A549 (cell line): Measurements from ENCODE around the gene MBD3. TPM values are rescaled to one million over a fixed set of nuclear protein-coding genes. Genes with fewer than 3 reads are reported as not detected.
A peak's percentile ranks its signal among the peaks of the same experiment; 100 is the strongest.

Source experiments
- ATAC-seq, 2 experiments: fragments of 200-7000 bp in 1 of 2; fragments of >200 bp in 1 of 2; cut with Nextera tagmentation in 1 of 2; cut with Tn5 transposase in 1 of 2; 3 replicates each; pipeline versions ENCODE4 v1.8.0 to v1.9.1; 2018 to 2020; ENCODE audit warnings: mild to moderate bottlenecking in 1 of 2, moderate library complexity in 1 of 2
- CTCF ChIA-PET: fragments of 300-600 bp; sonication (Branson Sonifier 250); formaldehyde crosslinking; extraction: SDS; loops from one replicate; lab custom pipeline; 2021; ENCODE audit warnings: antibody characterized with exemption, inconsistent platforms; lab: Yijun Ruan, JAX
- POLR2A ChIA-PET: fragments of 350-600 bp; formaldehyde crosslinking; extraction: SDS; loops from one replicate; lab custom pipeline; 2021; ENCODE audit warnings: antibody characterized with exemption, inconsistent platforms; lab: Yijun Ruan, JAX
- DNase-seq, 2 experiments: peaks; one replicate each; pipeline versions ENCODE4 v3.0.0 to v3.0.0-alpha.2; 2011 to 2016; ENCODE audit warnings: low read depth in 1 of 2, low spot score in 1 of 2
- FAIRE-seq: peaks from 2 replicates; lab custom pipeline; 2011; peaks lifted over from hg19 to GRCh38; lab: Jason Lieb, UNC
- H3K27ac ChIP-seq, 2 experiments: fragments of >200 bp; sonication (Bioruptor Twin); formaldehyde crosslinking; 3 replicates each; pipeline ENCODE4 v1.5.1; 2016 to 2017
- H3K4me1 ChIP-seq: fragments of >200 bp; sonication (Bioruptor Twin); formaldehyde crosslinking; 3 replicates; pipeline ENCODE4 v1.6.1; 2016
- H3K4me2 ChIP-seq: fragments of >200 bp; sonication (Bioruptor Twin); formaldehyde crosslinking; 3 replicates; pipeline ENCODE4 v1.6.1; 2016
- H3K4me3 ChIP-seq: fragments of >200 bp; sonication (Bioruptor Twin); formaldehyde crosslinking; 3 replicates; pipeline ENCODE4 v1.5.1; 2016
- H3K9me3 ChIP-seq: fragments of >200 bp; sonication (Bioruptor Twin); formaldehyde crosslinking; 3 replicates; pipeline ENCODE4 v1.6.1; 2016
- CBX8 ChIP-seq: fragments of 200-600 bp; sonication (generic); IDR thresholded peaks from 2 replicates; pipeline ENCODE4 v1.6.1; 2016
- EHMT2 ChIP-seq: fragments of 200-600 bp; sonication (generic); IDR thresholded peaks from 2 replicates; pipeline ENCODE4 v1.6.1; 2016; ENCODE audit warnings: antibody characterized with exemption, low read depth, mild to moderate bottlenecking, moderate library complexity
- ESRRA ChIP-seq: fragments of 150-350 bp; IDR thresholded peaks from 2 replicates; pipeline ENCODE4 v1.6.1; 2014; ENCODE audit warnings: mild to moderate bottlenecking, low read length, borderline replicate concordance
- FOSL2 ChIP-seq, 2 experiments: fragments of 450-650 bp in 1 of 2; fragments of >200 bp in 1 of 2; sonication (Bioruptor Twin) in 1 of 2; formaldehyde crosslinking; IDR thresholded peaks; 2 replicates each; pipeline versions ENCODE4 v1.5.0 to v1.6.1; 2016 to 2020; ENCODE audit warnings: mild to moderate bottlenecking in 1 of 2, moderate library complexity in 1 of 2
- JUN ChIP-seq, 2 experiments: fragments of >200 bp; sonication (Bioruptor Twin); formaldehyde crosslinking; IDR thresholded peaks; 2 replicates in 1 of 2; 3 replicates in 1 of 2; pipeline ENCODE4 v1.6.1; 2016 to 2017
- KDM5A ChIP-seq: fragments of 200-600 bp; sonication (generic); IDR thresholded peaks from 2 replicates; pipeline ENCODE4 v1.6.1; 2016; ENCODE audit warnings: antibody characterized with exemption, mild to moderate bottlenecking
- MAFK ChIP-seq: fragments of 450-650 bp; IDR thresholded peaks from 2 replicates; pipeline ENCODE4 v1.6.1; 2014; ENCODE audit not compliant: partially characterized antibody
- MYC ChIP-seq: IDR thresholded peaks from 2 replicates; pipeline ENCODE4 v1.6.1; 2012; ENCODE audit warnings: mild to moderate bottlenecking, inconsistent platforms, low read length, improper control_type of control experiment, borderline replicate concordance
- NFE2L2 ChIP-seq: fragments of 150-350 bp; conservative IDR thresholded peaks from 2 replicates; pipeline ENCODE4 v1.6.1; 2014; ENCODE audit warnings: low read length
- NR3C1 ChIP-seq: fragments of >200 bp; sonication (Bioruptor Twin); formaldehyde crosslinking; IDR thresholded peaks from 3 replicates; pipeline ENCODE4 v1.6.1; 2017
- PBX3 ChIP-seq: IDR thresholded peaks from 2 replicates; pipeline ENCODE4 v1.6.1; 2012
- POLR2AphosphoS2 ChIP-seq: conservative IDR thresholded peaks from 2 replicates; pipeline ENCODE4 v1.6.1; 2012; ENCODE audit warnings: low read length, improper control_type of control experiment, inconsistent platforms
- RAD21 ChIP-seq, 2 experiments: fragments of >200 bp in 1 of 2; sonication (Bioruptor Twin) in 1 of 2; formaldehyde crosslinking in 1 of 2; IDR thresholded peaks in 1 of 2; conservative IDR thresholded peaks in 1 of 2; 2 replicates in 1 of 2; 3 replicates in 1 of 2; pipeline ENCODE4 v1.6.1; 2012 to 2018; ENCODE audit warnings: inconsistent platforms in 1 of 2
- RARB ChIP-seq: fragments of 250-450 bp; sonication (Bioruptor Pico); IDR thresholded peaks from 2 replicates; pipeline ENCODE4 v1.8.0; 2021; ENCODE audit warnings: mild to moderate bottlenecking, moderate library complexity
- RCOR1 ChIP-seq: fragments of 150-350 bp; IDR thresholded peaks from 2 replicates; pipeline ENCODE4 v1.6.1; 2014; ENCODE audit warnings: antibody characterized with exemption, low read length, low read depth
- SREBF2 ChIP-seq: fragments of 450-650 bp; IDR thresholded peaks from 2 replicates; pipeline ENCODE4 v1.6.1; 2014; ENCODE audit warnings: mild to moderate bottlenecking, moderate library complexity
- USF2 ChIP-seq: fragments of 450-650 bp; IDR thresholded peaks from 2 replicates; pipeline ENCODE4 v1.6.1; 2014; ENCODE audit warnings: antibody characterized with exemption
- ZSCAN20 ChIP-seq: fragments of 250-450 bp; sonication (Bioruptor Pico); IDR thresholded peaks from 2 replicates; pipeline ENCODE4 v1.8.0; 2022; ENCODE audit warnings: mild to moderate bottlenecking, moderate library complexity
- WGBS: methylation state at CpG from one replicate; pipeline ENCODE4 v1.1.6; 2017; ENCODE audit errors: missing lambda C conversion rate; 5-methylcytosine and 5-hydroxymethylcytosine counted together
- polyA plus RNA-seq, 4 experiments: library from polyadenylated mRNA; depleted of rRNA in 3 of 4; stranded (reverse); fragments of >200 nt; fragmentation: RNase III in 1 of 4; extraction: RNeasy Plus Mini Kit Qiagen cat#74134 plus additional on column Dnase treatment in 1 of 4; gene quantifications; 2 replicates in 3 of 4; 3 replicates in 1 of 4; pipeline ENCODE4 v1.2.3, GENCODE V29; 2011 to 2017
- TF ChIP-seq, protein P1 (sequence below): IDR thresholded peaks from 2 replicates; pipeline ENCODE4 v1.6.1; 2012
- TF ChIP-seq, protein P2 (sequence below): fragments of >200 bp; sonication (Bioruptor Twin); formaldehyde crosslinking; IDR thresholded peaks from 3 replicates; pipeline ENCODE4 v1.6.1; 2016
- TF ChIP-seq, protein P3 (sequence below): fragments of >200 bp; sonication (Bioruptor Twin); formaldehyde crosslinking; IDR thresholded peaks from 3 replicates; pipeline ENCODE4 v1.5.1; 2016
- TF ChIP-seq, protein P4 (sequence below): fragments of 250-450 bp; sonication (Bioruptor Pico); IDR thresholded peaks from 2 replicates; pipeline ENCODE4 v1.5.0; 2021; ENCODE audit warnings: mild to moderate bottlenecking, moderate library complexity, borderline replicate concordance

MBD3 gene
- polyA plus RNA-seq, 2 of the 4 experiments (the other 2 are of a cell fraction), result 22.7 to 41.4 TPM

DNA sequence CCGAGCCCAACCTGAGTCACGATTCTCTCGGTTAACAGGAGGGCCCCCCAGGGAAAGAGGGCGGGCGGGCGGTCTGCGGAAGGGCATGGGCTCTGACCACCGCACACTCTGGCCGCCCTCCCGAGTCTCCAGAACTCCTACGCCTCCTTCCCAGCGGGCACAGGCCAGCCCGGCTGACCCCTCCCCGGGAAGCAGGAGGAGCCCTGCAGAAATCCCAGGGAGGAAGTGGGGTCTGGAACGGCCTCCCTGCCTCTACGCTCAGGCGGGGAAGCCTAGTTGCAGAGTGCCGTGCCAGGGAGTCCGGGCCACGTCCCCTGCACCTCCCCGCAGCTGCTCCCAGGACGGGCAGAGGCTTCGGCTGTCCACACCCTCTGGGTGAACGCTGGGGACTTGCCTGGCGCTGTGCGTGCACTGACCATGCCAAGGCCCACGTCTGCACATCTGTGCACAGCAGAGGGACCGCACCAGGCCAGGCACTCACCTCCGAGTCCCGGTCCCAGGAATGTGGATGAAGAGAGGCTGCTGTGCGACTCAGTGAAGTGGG is 39.0 kb upstream of the MBD3 start:
- POLR2A ChIA-PET, result no interaction called here
- DNase-seq (no peak), FAIRE-seq (no peak), ATAC-seq (peak in 1 of 2 experiments; percentile 26; a peak in 3 of 6 replicates)
- 94% methylated on average over 21 of the region's 31 CpGs for WGBS
- Histone ChIP-seq H3K9me3 (peaks cover 4% of the 10 kb centered on the region; the same call in 1 of the 3 replicates), H3K4me2 (no peak overlapping the region), H3K4me1 (peaks cover 14% of the 10 kb centered on the region), H3K27ac (no peak overlapping the region), H3K4me3 (no peak overlapping the region)
- CTCF ChIA-PET, result interaction anchor here (1.4 kb wide), 1 partner anchor 163 kb away, joined by 4 read pairs; no protein-coding TSS in a partner anchor
- TF ChIP-seq RCOR1 (no peak), PBX3 (no peak)
- TF ChIP-seq, protein P1, sequence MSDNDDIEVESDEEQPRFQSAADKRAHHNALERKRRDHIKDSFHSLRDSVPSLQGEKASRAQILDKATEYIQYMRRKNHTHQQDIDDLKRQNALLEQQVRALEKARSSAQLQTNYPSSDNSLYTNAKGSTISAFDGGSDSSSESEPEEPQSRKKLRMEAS, result no peak

DNA sequence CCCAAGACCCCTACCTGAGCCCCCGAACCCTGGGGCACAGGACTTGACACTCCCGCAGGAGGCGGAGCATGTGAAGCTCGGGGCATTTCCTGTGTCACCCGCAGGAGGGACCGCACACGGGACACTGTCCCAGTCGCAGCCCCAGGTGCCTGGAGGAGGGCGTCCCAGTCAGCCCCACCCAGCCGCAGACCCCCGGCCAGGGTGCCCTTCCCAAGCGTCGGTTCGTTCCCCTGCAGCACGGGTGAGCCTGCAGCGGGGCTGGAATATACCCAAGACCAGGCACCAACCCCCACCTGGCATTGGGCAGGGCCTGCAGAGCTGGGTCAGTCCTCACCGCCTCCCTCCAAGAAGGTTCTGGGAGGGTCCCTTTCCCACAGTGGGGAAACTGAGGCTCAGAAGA is 38.1 kb upstream of the MBD3 start:
- Histone ChIP-seq H3K27ac (no peak overlapping the region), H3K4me2 (no peak overlapping the region), H3K4me1 (peaks cover 14% of the 10 kb centered on the region), H3K9me3 (peaks cover 4% of the 10 kb centered on the region; the same call in 1 of the 3 replicates), H3K4me3 (no peak overlapping the region)
- TF ChIP-seq PBX3, result no peak
- TF ChIP-seq NFE2L2, result no peak
- TF ChIP-seq, protein P2, sequence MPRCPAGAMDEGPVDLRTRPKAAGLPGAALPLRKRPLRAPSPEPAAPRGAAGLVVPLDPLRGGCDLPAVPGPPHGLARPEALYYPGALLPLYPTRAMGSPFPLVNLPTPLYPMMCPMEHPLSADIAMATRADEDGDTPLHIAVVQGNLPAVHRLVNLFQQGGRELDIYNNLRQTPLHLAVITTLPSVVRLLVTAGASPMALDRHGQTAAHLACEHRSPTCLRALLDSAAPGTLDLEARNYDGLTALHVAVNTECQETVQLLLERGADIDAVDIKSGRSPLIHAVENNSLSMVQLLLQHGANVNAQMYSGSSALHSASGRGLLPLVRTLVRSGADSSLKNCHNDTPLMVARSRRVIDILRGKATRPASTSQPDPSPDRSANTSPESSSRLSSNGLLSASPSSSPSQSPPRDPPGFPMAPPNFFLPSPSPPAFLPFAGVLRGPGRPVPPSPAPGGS, result no peak
- TF ChIP-seq POLR2AphosphoS2, result no peak
- ChIA-PET CTCF (interaction anchor here (1.4 kb wide), 1 partner anchor 164 kb away, joined by 4 read pairs; no protein-coding TSS in a partner anchor), POLR2A (no interaction called here)
- FAIRE-seq (no peak), DNase-seq (no peak), ATAC-seq (no peak)
- WGBS, result no CpG with 5 or more reads among the region's 17 CpGs

DNA sequence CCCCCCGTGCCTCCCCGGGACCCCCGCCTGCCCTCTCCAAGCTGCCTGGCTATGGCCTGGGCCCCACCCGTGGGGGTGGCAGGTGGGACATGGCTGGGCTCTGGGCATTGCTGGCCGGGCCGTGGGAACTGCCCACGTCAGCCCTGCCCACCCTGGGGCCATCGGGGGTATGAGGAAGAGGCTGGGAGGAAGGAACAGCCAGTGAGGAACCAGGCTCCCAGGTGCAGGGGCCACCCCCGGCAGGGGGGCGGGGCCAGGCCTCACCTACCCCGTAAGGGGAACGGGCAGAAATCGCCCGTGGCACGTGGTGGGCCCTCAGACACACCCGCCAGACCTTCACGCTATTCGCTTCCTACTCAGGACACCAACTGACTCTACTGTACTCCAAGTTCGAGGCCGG is 37.3 kb upstream of the MBD3 start:
- Histone ChIP-seq H3K4me2 (no peak overlapping the region), H3K27ac (no peak overlapping the region), H3K4me3 (no peak overlapping the region), H3K4me1 (peaks cover 14% of the 10 kb centered on the region), H3K9me3 (peaks cover 2% of the 10 kb centered on the region; the same call in 1 of the 3 replicates)
- 92% methylated on average over 6 of the region's 20 CpGs for WGBS
- ChIA-PET CTCF (interaction anchor here (1.4 kb wide), 1 partner anchor 165 kb away, joined by 4 read pairs; no protein-coding TSS in a partner anchor), POLR2A (no interaction called here)
- DNase-seq, result no peak
- no peak for TF ChIP-seq ZSCAN20
- TF ChIP-seq MAFK, result no peak
- no peak for TF ChIP-seq ESRRA
- no peak for TF ChIP-seq FOSL2 (IDR thresholded peaks at IDR 0.05)
- TF ChIP-seq FOSL2 (CRISPR knock-in tag; IDR thresholded peaks at IDR 0.05), result no peak
- no peak for TF ChIP-seq EHMT2
- no peak for TF ChIP-seq JUN (IDR thresholded peaks at IDR 0.05)
- TF ChIP-seq, protein P3, sequence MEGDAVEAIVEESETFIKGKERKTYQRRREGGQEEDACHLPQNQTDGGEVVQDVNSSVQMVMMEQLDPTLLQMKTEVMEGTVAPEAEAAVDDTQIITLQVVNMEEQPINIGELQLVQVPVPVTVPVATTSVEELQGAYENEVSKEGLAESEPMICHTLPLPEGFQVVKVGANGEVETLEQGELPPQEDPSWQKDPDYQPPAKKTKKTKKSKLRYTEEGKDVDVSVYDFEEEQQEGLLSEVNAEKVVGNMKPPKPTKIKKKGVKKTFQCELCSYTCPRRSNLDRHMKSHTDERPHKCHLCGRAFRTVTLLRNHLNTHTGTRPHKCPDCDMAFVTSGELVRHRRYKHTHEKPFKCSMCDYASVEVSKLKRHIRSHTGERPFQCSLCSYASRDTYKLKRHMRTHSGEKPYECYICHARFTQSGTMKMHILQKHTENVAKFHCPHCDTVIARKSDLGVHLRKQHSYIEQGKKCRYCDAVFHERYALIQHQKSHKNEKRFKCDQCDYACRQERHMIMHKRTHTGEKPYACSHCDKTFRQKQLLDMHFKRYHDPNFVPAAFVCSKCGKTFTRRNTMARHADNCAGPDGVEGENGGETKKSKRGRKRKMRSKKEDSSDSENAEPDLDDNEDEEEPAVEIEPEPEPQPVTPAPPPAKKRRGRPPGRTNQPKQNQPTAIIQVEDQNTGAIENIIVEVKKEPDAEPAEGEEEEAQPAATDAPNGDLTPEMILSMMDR, result no peak
- no peak for TF ChIP-seq NFE2L2
- TF ChIP-seq, protein P4, sequence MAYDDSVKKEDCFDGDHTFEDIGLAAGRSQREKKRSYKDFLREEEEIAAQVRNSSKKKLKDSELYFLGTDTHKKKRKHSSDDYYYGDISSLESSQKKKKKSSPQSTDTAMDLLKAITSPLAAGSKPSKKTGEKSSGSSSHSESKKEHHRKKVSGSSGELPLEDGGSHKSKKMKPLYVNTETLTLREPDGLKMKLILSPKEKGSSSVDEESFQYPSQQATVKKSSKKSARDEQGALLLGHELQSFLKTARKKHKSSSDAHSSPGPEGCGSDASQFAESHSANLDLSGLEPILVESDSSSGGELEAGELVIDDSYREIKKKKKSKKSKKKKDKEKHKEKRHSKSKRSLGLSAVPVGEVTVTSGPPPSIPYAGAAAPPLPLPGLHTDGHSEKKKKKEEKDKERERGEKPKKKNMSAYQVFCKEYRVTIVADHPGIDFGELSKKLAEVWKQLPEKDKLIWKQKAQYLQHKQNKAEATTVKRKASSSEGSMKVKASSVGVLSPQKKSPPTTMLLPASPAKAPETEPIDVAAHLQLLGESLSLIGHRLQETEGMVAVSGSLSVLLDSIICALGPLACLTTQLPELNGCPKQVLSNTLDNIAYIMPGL (CRISPR knock-in tag), result no peak
- no peak for TF ChIP-seq SREBF2
- no peak for TF ChIP-seq RARB
- TF ChIP-seq NR3C1, result no peak
- TF ChIP-seq MYC, result no peak
- no peak for TF ChIP-seq RAD21 (conservative IDR thresholded peaks at IDR 0.05 in 1 of 2, IDR thresholded peaks at IDR 0.05 in 1 of 2)
- TF ChIP-seq KDM5A, result no peak
- no peak for TF ChIP-seq USF2
- no peak for TF ChIP-seq CBX8
- TF ChIP-seq, protein P1, result no peak
- no peak for FAIRE-seq
- no peak for ATAC-seq
